Hematopoietic multipotent progenitor cell treated with erythropoietin and hydrocortisone succinate and interleukin-3 and kit ligand, for 8 days (in vitro differentiated cells): ENCODE measurements around the gene MAL.
A peak's percentile ranks its signal among the peaks of the same experiment; 100 is the strongest.
"Not testable (repeated sequence)": the region's sequence is repeated elsewhere in the genome, so short reads cannot be mapped to it uniquely, and the experiment has no call there.

Experiments
- DNase-seq: peaks from one replicate; pipeline ENCODE4 v3.0.0-alpha.2; 2015

The MAL gene

GRCh38 chr2:95068256-95068655 lies 42.7 kb downstream of the MAL start:
- no peak for DNase-seq

- no peak for DNase-seq
These were observed 44.0 kb downstream of the MAL start for GRCh38 chr2:95069465-95069864.

- no peak for DNase-seq
These were observed 46.3 kb downstream of the MAL start for GRCh38 chr2:95071856-95072255.

GRCh38 chr2:95072424-95072823 lies 46.9 kb downstream of the MAL start:
- DNase-seq: no peak

GRCh38 chr2:95073856-95074662 lies 48.6 kb downstream of the MAL start:
- DNase-seq: no peak

- DNase-seq: no peak
These were observed 49.3 kb downstream of the MAL start for GRCh38 chr2:95074663-95075439.

- no peak for DNase-seq
These were observed 50.1 kb downstream of the MAL start for GRCh38 chr2:95075440-95076132.

GRCh38 chr2:95076705-95077529 lies 51.4 kb downstream of the MAL start:
- peak; percentile 56 for DNase-seq

- peak; percentile 4 for DNase-seq
These were observed 52.0 kb downstream of the MAL start for GRCh38 chr2:95077530-95077825.

- DNase-seq: no peak
These were observed 52.5 kb downstream of the MAL start for GRCh38 chr2:95077861-95078603.

GRCh38 chr2:95079199-95079683 lies 53.7 kb downstream of the MAL start:
- no peak for DNase-seq

- DNase-seq: no peak
These were observed 57.0 kb downstream of the MAL start for GRCh38 chr2:95082477-95082876.

- DNase-seq: no peak
These were observed 60.5 kb downstream of the MAL start for GRCh38 chr2:95086017-95086416.

- DNase-seq: no peak
These were observed 61.9 kb downstream of the MAL start for GRCh38 chr2:95087379-95087778.

- DNase-seq: no peak
These were observed 66.5 kb downstream of the MAL start for GRCh38 chr2:95091885-95092555.

- DNase-seq: not testable (repeated sequence)
These were observed 72.8 kb downstream of the MAL start for GRCh38 chr2:95098273-95098672.

GRCh38 chr2:95099910-95100309 lies 74.4 kb downstream of the MAL start:
- DNase-seq: no peak
